IMR-90 (cell line): ENCODE results near the gene CXCR6. TPM values are rescaled to one million over a fixed set of nuclear protein-coding genes. Genes with fewer than 3 reads are reported as not detected.

Experiments
- ATAC-seq: fragments of 200-7000 bp; cut with Tn5 transposase; 2 replicates; pipeline ENCODE4 v1.9.1; 2020; ENCODE audit warnings: low read depth, mild to moderate bottlenecking, moderate library complexity
- BruUV-seq: library from RNA; stranded (reverse); fragments of 400-500 nt; replicated peaks from 2 replicates; lab custom pipeline; 2021; lab: Mats Ljungman, UMichigan
- CTCF ChIA-PET: fragments of 300-600 bp; formaldehyde crosslinking; extraction: SDS; loops from one replicate; lab custom pipeline; 2021; ENCODE audit warnings: antibody characterized with exemption; lab: Yijun Ruan, JAX
- POLR2A ChIA-PET: fragments of 300-600 bp; sonication (Branson Sonifier 250); formaldehyde crosslinking; loops from one replicate; lab custom pipeline; 2022; ENCODE audit warnings: antibody characterized with exemption; ENCODE audit not compliant: unreplicated experiment; lab: Charles Lee
- DNase-seq: peaks from one replicate; pipeline ENCODE4 v3.0.0; 2013
- H2AFZ ChIP-seq: replicated peaks from 2 replicates; pipeline ENCODE3; 2013; ENCODE audit warnings: low read length, mild to moderate bottlenecking; ENCODE audit not compliant: poor library complexity
- H2AK5ac ChIP-seq: 2 replicates; pipeline ENCODE4 v1.6.1; 2013; ENCODE audit warnings: low read depth, low read length, inconsistent platforms
- H2AK9ac ChIP-seq: replicated peaks from 2 replicates; pipeline ENCODE3; 2013; ENCODE audit warnings: mild to moderate bottlenecking, low read depth, low read length, moderate library complexity; ENCODE audit not compliant: poor library complexity
- H2BK120ac ChIP-seq: 2 replicates; pipeline ENCODE4 v1.6.1; 2013; ENCODE audit warnings: low read depth, low read length, inconsistent platforms
- H2BK15ac ChIP-seq: 3 replicates; pipeline ENCODE4 v1.6.1; 2013; ENCODE audit warnings: low read depth, low read length, inconsistent platforms
- H2BK20ac ChIP-seq: 2 replicates; pipeline ENCODE4 v1.6.1; 2013; ENCODE audit warnings: low read depth, mild to moderate bottlenecking, inconsistent platforms, low read length, moderate library complexity
- H2BK5ac ChIP-seq: 2 replicates; pipeline ENCODE4 v1.6.1; 2013; ENCODE audit warnings: mild to moderate bottlenecking, low read depth, low read length, inconsistent platforms; ENCODE audit not compliant: poor library complexity, severe bottlenecking
- H3K14ac ChIP-seq: replicated peaks from 2 replicates; pipeline ENCODE4 v1.6.1; 2013; ENCODE audit warnings: low read depth, low read length, inconsistent platforms
- H3K18ac ChIP-seq: 2 replicates; pipeline ENCODE4 v1.6.1; 2013; ENCODE audit warnings: low read depth, low read length, control low read depth
- H3K23ac ChIP-seq: 2 replicates; pipeline ENCODE4 v1.6.1; 2013; ENCODE audit warnings: low read depth, low read length, inconsistent platforms
- H3K27ac ChIP-seq: 2 replicates; pipeline ENCODE4 v1.5.1; 2013; ENCODE audit warnings: mild to moderate bottlenecking, control low read depth, low read length; ENCODE audit not compliant: insufficient read depth
- H3K27me3 ChIP-seq: 2 replicates; pipeline ENCODE4 v1.6.1; 2013; ENCODE audit warnings: low read length; ENCODE audit not compliant: control insufficient read depth, insufficient read depth
- H3K36me3 ChIP-seq: 2 replicates; pipeline ENCODE4 v1.6.1; 2013; ENCODE audit warnings: low read length, mixed read lengths; ENCODE audit not compliant: control insufficient read depth, insufficient read depth
- H3K4ac ChIP-seq: 2 replicates; pipeline ENCODE4 v1.6.1; 2013; ENCODE audit warnings: low read depth, low read length, inconsistent platforms
- H3K4me1 ChIP-seq: 2 replicates; pipeline ENCODE4 v1.6.1; 2013; ENCODE audit warnings: low read length, mixed read lengths; ENCODE audit not compliant: control insufficient read depth, insufficient read depth
- H3K4me2 ChIP-seq: 2 replicates; pipeline ENCODE4 v1.6.1; 2013; ENCODE audit warnings: low read depth, mild to moderate bottlenecking, control low read depth, low read length, moderate library complexity
- H3K4me3 ChIP-seq: 2 replicates; pipeline ENCODE4 v1.5.1; 2013; ENCODE audit warnings: low read depth, mild to moderate bottlenecking, control low read depth, low read length, moderate library complexity; ENCODE audit not compliant: insufficient read depth
- H3K56ac ChIP-seq: 2 replicates; pipeline ENCODE4 v1.6.1; 2013; ENCODE audit warnings: low read length, inconsistent platforms; ENCODE audit not compliant: insufficient read depth; ENCODE audit errors: extremely low read depth
- H3K79me1 ChIP-seq, 2 experiments: 2 replicates each; pipeline ENCODE4 v1.6.1; 2013; ENCODE audit warnings: low read length in 2 of 2, inconsistent platforms in 1 of 2, low read depth in 1 of 2
- H3K9ac ChIP-seq: 2 replicates; pipeline ENCODE4 v1.6.1; 2013; ENCODE audit warnings: low read depth, low read length, control low read depth
- H3K9me1 ChIP-seq: 2 replicates; pipeline ENCODE4 v1.6.1; 2013; ENCODE audit warnings: low read length, inconsistent platforms; ENCODE audit not compliant: insufficient read depth
- H3K9me3 ChIP-seq: 2 replicates; pipeline ENCODE4 v1.6.1; 2013; ENCODE audit warnings: low read length; ENCODE audit not compliant: control insufficient read depth, insufficient read depth
- H4K20me1 ChIP-seq: 2 replicates; pipeline ENCODE4 v1.6.1; 2013; ENCODE audit warnings: low read length, inconsistent platforms; ENCODE audit not compliant: insufficient read depth
- H4K5ac ChIP-seq: 2 replicates; pipeline ENCODE4 v1.6.1; 2013; ENCODE audit warnings: mild to moderate bottlenecking, low read depth, low read length, control low read depth
- H4K8ac ChIP-seq, 2 experiments: 2 replicates each; pipeline ENCODE4 v1.6.1; 2013; ENCODE audit warnings: low read depth in 2 of 2, low read length in 2 of 2, control low read depth in 1 of 2, inconsistent platforms in 1 of 2
- H4K91ac ChIP-seq: 2 replicates; pipeline ENCODE4 v1.6.1; 2013; ENCODE audit warnings: low read depth, low read length, inconsistent platforms; ENCODE audit not compliant: insufficient read depth
- CTCF ChIP-seq: conservative IDR thresholded peaks from 2 replicates; pipeline ENCODE4 v1.5.1; 2012; ENCODE audit warnings: mild to moderate bottlenecking, low read depth, low read length, improper control_type of control experiment
- ELK1 ChIP-seq: fragments of 150-350 bp; IDR thresholded peaks from 2 replicates; pipeline ENCODE4 v1.6.1; 2016; ENCODE audit warnings: low read depth, mild to moderate bottlenecking, low read length, moderate library complexity, borderline replicate concordance
- MAFK ChIP-seq: IDR thresholded peaks from 2 replicates; pipeline ENCODE4 v1.6.1; 2012; ENCODE audit warnings: low read depth, low read length, improper control_type of control experiment
- MXI1 ChIP-seq: IDR thresholded peaks from 2 replicates; pipeline ENCODE4 v1.6.1; 2012; ENCODE audit warnings: low read depth, mild to moderate bottlenecking, low read length, moderate library complexity, borderline replicate concordance
- POLR2A ChIP-seq: IDR thresholded peaks from 2 replicates; pipeline ENCODE4 v1.6.1; 2012; ENCODE audit warnings: mild to moderate bottlenecking, low read depth, low read length
- WGBS, 2 experiments: methylation state at CpG; one replicate each; pipeline versions ENCODE4 v1.1.5 to v1.1.7; 2013; ENCODE audit warnings: missing lambda C conversion rate in 2 of 2; ENCODE audit not compliant: insufficient read length in 1 of 2; ENCODE audit errors: extremely low coverage in 2 of 2; 5-methylcytosine and 5-hydroxymethylcytosine counted together
- dilution Hi-C: fragments of 300-500 bp; cut with HindIII; formaldehyde crosslinking; loops from one replicate; pipeline ENCODE4 v1.14.3; 2018; ENCODE audit warnings: low sequenced_read_pairs; ENCODE audit not compliant: unreplicated experiment
- in situ Hi-C: fragments of 300-500 bp; cut with MboI; formaldehyde crosslinking; loops from 3 replicates; pipeline ENCODE4 v1.14.3; 2019; ENCODE audit warnings: low sequenced_read_pairs, inconsistent platforms, mixed read lengths
- intact Hi-C: fragments of 100-400 bp; cut with micrococcal nuclease; formaldehyde crosslinking; loops from 2 replicates; pipeline ENCODE4 v1.10.0; 2022
- polyA plus RNA-seq, 3 experiments: library from polyadenylated mRNA; depleted of rRNA; stranded (reverse); fragments of >200 nt; gene quantifications; 2 replicates each; pipeline ENCODE4 v1.2.3, GENCODE V29; 2012; ENCODE audit warnings: low replicate concordance in 1 of 3
- total RNA-seq: library from RNA; depleted of rRNA; stranded (reverse); fragments of >200 nt; gene quantifications from 2 replicates; pipeline ENCODE4 v1.2.3, GENCODE V29; 2012

Gene CXCR6
- total and polyA plus RNA-seq, 2 of the 4 experiments (the other 2 are of a cell fraction), result not detected

GRCh38 chr3:45959201-45959600 is 15.9 kb downstream of the CXCR6 start:
- 75% methylated on average over 1 of the region's 7 CpGs; no CpG with 5 or more reads in 1 of the 2 experiments for WGBS, 2 experiments
- no peak for ATAC-seq
- Histone ChIP-seq H3K9me3 (no peaks in the 10 kb centered on the region), H3K4me2 (no peak overlapping the region), H4K5ac (no peak overlapping the region), H2AFZ (no peak overlapping the region), H3K14ac (no peak overlapping the region), H3K36me3 (peaks cover 68% of the 10 kb centered on the region), H2AK9ac (peak overlapping the region; percentile 22), H4K8ac (0 out of 4 replicates have a peak overlapping the region, but pooled peaks of 1 of the 2 experiments have one; percentile 3), H3K23ac (no peak overlapping the region), H2BK20ac (no peak overlapping the region; the same call in 1 of the 2 replicates), H4K20me1 (no peaks in the 10 kb centered on the region), H3K18ac (no peak overlapping the region), H4K91ac (no peak overlapping the region), H2AK5ac (no peak overlapping the region), H3K79me1 (no peaks in the 10 kb centered on the region), H3K4me3 (no peak overlapping the region), H2BK15ac (no peak overlapping the region), H3K27me3 (no peaks in the 10 kb centered on the region), H3K4me1 (no peaks in the 10 kb centered on the region), H3K56ac (no peak overlapping the region), H3K4ac (no peak overlapping the region), H3K9ac (no peak overlapping the region), H3K9me1 (peaks cover 7% of the 10 kb centered on the region; the same call in 1 of the 2 replicates), H2BK120ac (peak overlapping the region; percentile 5; the same call in 1 of the 2 replicates), H2BK5ac (no peak overlapping the region), H3K27ac (no peak overlapping the region)
- ChIA-PET POLR2A (interaction anchor here (0.5 kb wide), 1 partner anchor 151 kb away, joined by 4 read pairs; no protein-coding TSS in a partner anchor), CTCF (interaction anchor here (0.9 to 1.5 kb wide), 2 partner anchors 14 to 120 kb away, joined by 3 read pairs; no protein-coding TSS in a partner anchor)
- dilution Hi-C loops, result no loop called here
- in situ Hi-C loops, result no loop called here
- DNase-seq, result no peak
- TF ChIP-seq ELK1, result no peak
- TF ChIP-seq MXI1, result no peak
- TF ChIP-seq CTCF, result no peak
- TF ChIP-seq MAFK, result no peak
- no peak for TF ChIP-seq POLR2A
- intact Hi-C loops, result no loop called here
- BruUV-seq, result no TSS peak
